ENCODE results near the gene NAA10. TPM values are rescaled to one million over a fixed set of nuclear protein-coding genes. Genes with fewer than 3 reads are reported as not detected.
"Not testable (repeated sequence)": the region's sequence is repeated elsewhere in the genome, so short reads cannot be mapped to it uniquely, and the experiment has no call there.

The NAA10 gene
- total RNA-seq, 1 experiment from 2014 or later: 91.3 TPM

GRCh38 chrX:153981231-153981630 lies 46.4 kb upstream of the NAA10 start:
- CTCF ChIA-PET: no interaction called here
- POLR2A ChIA-PET: no interaction called here

GRCh38 chrX:153980394-153980793 lies 45.6 kb upstream of the NAA10 start:
- H3K4me3 Mint-ChIP-seq (ENCODE audit: unreplicated experiment); intact Hi-C loops (cut with micrococcal nuclease; ENCODE audit: unreplicated experiment); H3K27ac Mint-ChIP-seq (ENCODE audit: unreplicated experiment); H3K4me1 ChIP-seq; H3K27me3 ChIP-seq (replicated peaks; ENCODE audit: control insufficient read depth, insufficient read depth, low read length); H3K4me1 Mint-ChIP-seq (ENCODE audit: low read depth, unreplicated experiment); H3K36me3 Mint-ChIP-seq (ENCODE audit: insufficient read depth, unreplicated experiment); H3K27me3 Mint-ChIP-seq (ENCODE audit: insufficient read depth, unreplicated experiment); DNase-seq; H3K36me3 ChIP-seq (ENCODE audit: control insufficient read depth, insufficient read depth, low read length); POLR2A ChIA-PET; BruUV-seq (replicated peaks); CTCF ChIA-PET; H3K9me3 Mint-ChIP-seq (ENCODE audit: unreplicated experiment); H3K9me3 ChIP-seq; H3K4me3 ChIP-seq (ENCODE audit: low read depth, low read length): not testable (repeated sequence)

More at GRCh38 chrX:153981231-153981630, 46.4 kb upstream of the NAA10 start:
- intact Hi-C loops (cut with micrococcal nuclease; ENCODE audit: unreplicated experiment): no loop called here
- Mint-ChIP-seq H3K4me3 (ENCODE audit: unreplicated experiment) (no peak overlapping the region), H3K4me1 (ENCODE audit: low read depth, unreplicated experiment) (no peaks in the 10 kb centered on the region), H3K27ac (ENCODE audit: unreplicated experiment) (no peak overlapping the region), H3K36me3 (ENCODE audit: insufficient read depth, unreplicated experiment) (no peaks in the 10 kb centered on the region), H3K27me3 (ENCODE audit: insufficient read depth, unreplicated experiment) (no peaks in the 10 kb centered on the region), H3K9me3 (ENCODE audit: unreplicated experiment) (no peaks in the 10 kb centered on the region)
- no peak for TF ChIP-seq CTCF (IDR thresholded peaks at IDR 0.05; ENCODE audit: insufficient read depth in 1 of 2, low read depth in 1 of 2, low read length in 1 of 2, severe bottlenecking in 1 of 2, unreplicated experiment in 1 of 2)
- no peak for DNase-seq
- Histone ChIP-seq H3K36me3 (ENCODE audit: control insufficient read depth, insufficient read depth, low read length) (no peaks in the 10 kb centered on the region), H3K4me1 (no peaks in the 10 kb centered on the region), H3K4me3 (ENCODE audit: low read depth, low read length) (no peak overlapping the region), H3K9me3 (no peaks in the 10 kb centered on the region), H3K27me3 (replicated peaks; ENCODE audit: control insufficient read depth, insufficient read depth, low read length) (no peaks in the 10 kb centered on the region)
- no TSS peak for BruUV-seq (replicated peaks)

GRCh38 chrX:153974726-153975286 lies 40.0 kb upstream of the NAA10 start:
- Mint-ChIP-seq H3K36me3 (ENCODE audit: insufficient read depth, unreplicated experiment) (peaks cover 19% of the 10 kb centered on the region), H3K27ac (ENCODE audit: unreplicated experiment) (peak overlapping the region; percentile 88), H3K9me3 (ENCODE audit: unreplicated experiment) (no peaks in the 10 kb centered on the region), H3K4me1 (ENCODE audit: low read depth, unreplicated experiment) (peaks cover 8% of the 10 kb centered on the region), H3K4me3 (ENCODE audit: unreplicated experiment) (peak overlapping the region; percentile 31), H3K27me3 (ENCODE audit: insufficient read depth, unreplicated experiment) (no peaks in the 10 kb centered on the region)
- TF ChIP-seq CTCF (IDR thresholded peaks at IDR 0.05; ENCODE audit: insufficient read depth in 1 of 2, low read depth in 1 of 2, low read length in 1 of 2, severe bottlenecking in 1 of 2, unreplicated experiment in 1 of 2): no peak
- H3K4me1 ChIP-seq: 0 out of 2 replicates have a peak, but pooled peaks cover 8% of the 10 kb centered on the region
- intact Hi-C loops (cut with micrococcal nuclease; ENCODE audit: unreplicated experiment): loop anchor here (10.0 kb wide), 1 partner anchor 400 kb away; the partner anchor contains the start of genes EMD and FLNA
- DNase-seq: no peak
- ChIA-PET POLR2A (no interaction called here), CTCF (no interaction called here)
- no TSS peak for BruUV-seq (replicated peaks)
- H3K36me3 ChIP-seq (ENCODE audit: control insufficient read depth, insufficient read depth, low read length): no peaks in the 10 kb centered on the region; the same call in 1 of the 2 replicates
- no peaks in the 10 kb centered on the region for H3K27me3 ChIP-seq (replicated peaks; ENCODE audit: control insufficient read depth, insufficient read depth, low read length)
- no peaks in the 10 kb centered on the region for H3K9me3 ChIP-seq
- no peak overlapping the region for H3K4me3 ChIP-seq (ENCODE audit: low read depth, low read length)
